ENCODE measurements around the gene USP22.

- TF ChIP-seq CTCF (IDR thresholded peaks at IDR 0.05) = no peak
- no peak for TF ChIP-seq POLR2A (IDR thresholded peaks at IDR 0.05)
Measured at GRCh38 chr17:21014498-21014897, 28.3 kb downstream of the USP22 start.

Measured in thyroid gland (tissue), 4 donors.